SJSA1 (cell line): Measurements from ENCODE around the gene FAM117A. TPM values are rescaled to one million over a fixed set of nuclear protein-coding genes. Genes with fewer than 3 reads are reported as not detected.

ENCODE experiments used
- DNase-seq, 2 experiments: peaks; one replicate each; pipeline ENCODE4 v3.0.0-alpha.2; 2015 to 2020; ENCODE audit warnings: low spot score in 2 of 2, low read depth in 1 of 2
- H3K27ac ChIP-seq: fragments of 250-450 bp; sonication (Bioruptor Pico); 2 replicates; pipeline ENCODE4 v1.5.1; 2020; ENCODE audit warnings: mild to moderate bottlenecking, moderate library complexity
- H3K27me3 ChIP-seq: fragments of 250-450 bp; sonication (Bioruptor Pico); replicated peaks from 2 replicates; pipeline ENCODE4 v1.5.1; 2020; ENCODE audit warnings: mild to moderate bottlenecking, moderate library complexity
- H3K36me3 ChIP-seq: fragments of 250-450 bp; sonication (Bioruptor Pico); 2 replicates; pipeline ENCODE4 v1.5.1; 2020; ENCODE audit warnings: mild to moderate bottlenecking
- H3K4me1 ChIP-seq: fragments of 250-450 bp; sonication (Bioruptor Pico); replicated peaks from 2 replicates; pipeline ENCODE4 v1.6.1; 2021; ENCODE audit warnings: mild to moderate bottlenecking
- H3K4me3 ChIP-seq: fragments of 250-450 bp; sonication (Bioruptor Pico); 2 replicates; pipeline ENCODE4 v1.5.1; 2020; ENCODE audit warnings: mild to moderate bottlenecking
- H3K9me3 ChIP-seq: fragments of 250-450 bp; sonication (Bioruptor Pico); replicated peaks from 2 replicates; pipeline ENCODE4 v1.5.1; 2020; ENCODE audit warnings: mild to moderate bottlenecking
- total RNA-seq: library from RNA; depleted of rRNA; stranded (reverse); fragments of >200 nt; shearing (Covaris generic); gene quantifications from 2 replicates; pipeline ENCODE4 v1.2.3, GENCODE V29; 2014

The FAM117A gene
- total RNA-seq, 1 experiment from 2014 or later, result 2.6 TPM

DNA sequence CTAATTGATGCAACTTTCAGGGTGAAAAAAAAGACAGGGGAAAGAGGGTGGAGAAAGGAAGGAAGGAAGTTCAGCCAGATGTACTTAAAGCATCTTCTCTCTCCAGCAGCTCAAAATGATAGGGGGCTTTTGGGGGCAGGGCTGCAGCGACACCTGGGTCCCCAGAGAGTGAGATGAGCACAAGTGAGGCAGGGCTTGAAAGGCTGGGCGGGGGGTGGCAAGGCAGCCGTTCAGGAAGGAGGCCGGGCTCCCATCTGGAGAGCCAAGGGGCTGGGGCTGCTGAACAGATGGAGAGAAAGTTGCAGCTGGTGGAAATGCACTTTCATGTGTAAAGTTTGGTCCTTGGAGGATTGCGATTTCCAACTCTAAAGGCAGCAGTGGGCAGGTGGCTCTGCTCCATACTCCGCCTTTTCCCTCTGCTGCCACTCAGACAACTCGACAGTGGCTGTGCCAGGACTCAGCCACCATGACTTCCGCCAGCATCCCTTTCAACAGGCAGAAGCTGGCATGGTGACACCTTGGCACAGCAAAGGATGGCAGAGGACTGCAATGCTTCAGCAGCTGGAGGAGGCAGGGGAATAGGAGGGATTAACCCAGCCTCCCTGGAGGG is 63.9 kb downstream of the FAM117A start:
- Histone ChIP-seq H3K36me3 (peaks cover 53% of the 10 kb centered on the region), H3K4me3 (no peak overlapping the region), H3K9me3 (no peaks in the 10 kb centered on the region), H3K27ac (no peak overlapping the region), H3K4me1 (no peaks in the 10 kb centered on the region; the same call in 1 of the 2 replicates), H3K27me3 (no peaks in the 10 kb centered on the region)
- no peak for DNase-seq

- no peak for DNase-seq
Measured at GRCh38 chr17:49698005-49698404, 65.9 kb downstream of the FAM117A start.

DNA sequence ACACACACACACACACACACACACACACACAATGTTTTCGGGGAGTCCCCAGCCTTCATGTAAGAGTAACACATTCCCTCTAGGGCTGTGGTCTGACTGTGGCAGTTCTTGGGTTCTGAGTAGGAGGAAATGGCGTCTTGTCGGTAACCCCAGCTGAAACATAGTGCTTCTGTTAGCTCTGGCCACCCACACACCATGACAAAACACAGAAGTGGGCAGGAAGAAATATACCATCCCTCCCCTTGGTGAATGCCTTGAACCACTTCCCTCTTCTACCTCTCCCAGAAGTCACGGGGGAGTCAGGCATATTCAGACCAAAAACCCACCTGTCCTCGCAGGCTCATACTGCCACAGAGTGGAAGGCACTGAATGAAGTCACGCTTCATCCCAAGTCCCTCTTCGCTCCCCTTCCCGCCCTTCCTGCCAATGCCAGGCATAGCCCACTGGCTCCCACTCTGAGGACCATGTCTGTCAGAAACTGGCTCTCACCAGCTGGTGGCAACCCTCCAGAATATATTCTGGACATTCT is 67.6 kb downstream of the FAM117A start:
- H3K27me3 ChIP-seq, result no peaks in the 10 kb centered on the region
- peaks cover 15% of the 10 kb centered on the region for H3K36me3 ChIP-seq
- no peak overlapping the region for H3K4me3 ChIP-seq
- no peaks in the 10 kb centered on the region for H3K9me3 ChIP-seq
- no peak overlapping the region for H3K27ac ChIP-seq
- H3K4me1 ChIP-seq, result peaks cover 6% of the 10 kb centered on the region
- DNase-seq, result no peak

More at GRCh38 chr17:49698005-49698404, 65.9 kb downstream of the FAM117A start:
- Histone ChIP-seq H3K36me3 (peaks cover 32% of the 10 kb centered on the region), H3K9me3 (no peaks in the 10 kb centered on the region), H3K4me3 (no peak overlapping the region), H3K27ac (no peak overlapping the region), H3K27me3 (no peaks in the 10 kb centered on the region), H3K4me1 (no peaks in the 10 kb centered on the region; the same call in 1 of the 2 replicates)

DNA sequence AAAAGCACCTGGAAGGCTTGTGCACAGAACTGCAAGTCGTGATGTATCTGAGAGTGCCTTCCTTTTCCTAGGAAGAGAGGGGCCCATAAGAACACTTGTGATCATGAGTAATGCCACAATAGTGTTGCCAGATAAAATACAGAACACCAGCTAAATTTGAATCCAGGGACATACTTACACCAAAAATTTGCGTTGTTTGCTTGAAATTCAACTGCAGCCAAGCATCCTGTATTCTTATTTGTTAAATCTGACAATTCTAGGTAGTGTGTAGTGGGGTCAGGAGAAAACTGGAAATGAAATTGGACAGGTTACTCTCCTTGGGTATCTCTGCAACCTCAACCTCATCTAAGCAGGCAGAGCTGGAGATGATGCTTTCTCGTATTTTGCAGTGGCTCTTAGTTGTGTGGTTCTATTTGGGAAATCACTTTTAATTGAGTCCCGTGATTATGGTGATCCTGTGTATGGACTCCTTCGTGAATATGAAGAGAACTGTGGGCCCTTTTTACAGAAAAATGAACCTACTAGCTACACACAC is 68.2 kb downstream of the FAM117A start:
- no peak for DNase-seq
- H3K9me3 ChIP-seq, result no peaks in the 10 kb centered on the region

DNA sequence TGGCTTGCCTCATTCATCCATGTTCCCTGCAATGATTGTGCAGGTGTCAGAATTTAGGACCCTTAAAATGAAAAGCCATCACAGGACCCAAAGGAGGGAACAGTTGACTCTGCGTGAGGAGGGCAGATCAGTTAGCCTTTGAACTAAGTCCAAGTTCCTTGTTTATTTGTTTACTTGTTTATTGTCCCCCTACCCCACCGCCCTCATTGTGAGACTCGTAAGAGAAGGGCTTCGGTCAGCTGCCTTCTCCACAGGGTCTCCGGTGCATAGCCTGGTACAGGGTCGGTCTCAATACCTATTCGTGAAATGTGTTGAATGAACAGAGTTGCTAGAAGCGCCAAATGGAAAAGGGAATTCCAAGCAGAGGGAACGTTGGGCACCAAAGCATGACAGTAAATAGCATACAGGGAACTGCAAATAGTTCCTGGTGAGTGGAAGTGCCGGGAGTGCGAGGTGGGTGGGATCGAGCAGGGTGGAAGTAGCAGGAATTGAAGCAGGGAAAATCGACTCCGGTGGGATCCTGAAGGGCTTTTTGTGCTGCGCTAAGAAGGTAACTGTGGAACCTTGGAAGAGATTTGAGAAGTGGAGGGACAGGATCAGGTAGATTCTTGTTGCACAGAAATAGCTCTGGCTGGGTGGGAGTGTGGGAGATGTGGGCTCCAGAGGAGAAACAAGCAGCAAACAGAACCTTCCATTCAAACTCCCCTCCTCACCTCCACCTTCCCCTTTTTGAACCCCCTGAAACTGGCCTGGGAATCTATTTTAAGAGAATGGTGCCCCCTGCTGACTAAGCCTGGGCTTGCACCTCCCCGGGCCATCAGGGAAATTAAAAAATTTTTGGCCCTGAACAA is 68.9 kb downstream of the FAM117A start:
- Histone ChIP-seq H3K27me3 (no peaks in the 10 kb centered on the region), H3K9me3 (no peaks in the 10 kb centered on the region), H3K27ac (no peak overlapping the region), H3K36me3 (peaks cover 3% of the 10 kb centered on the region), H3K4me1 (peaks cover 13% of the 10 kb centered on the region), H3K4me3 (no peak overlapping the region)
- peak; percentile 64 for DNase-seq

More for the DNA sequence above, 68.2 kb downstream of the FAM117A start:
- H3K4me1 ChIP-seq, result peaks cover 11% of the 10 kb centered on the region
- H3K36me3 ChIP-seq, result peaks cover 10% of the 10 kb centered on the region
- H3K27me3 ChIP-seq, result no peaks in the 10 kb centered on the region
- no peak overlapping the region for H3K4me3 ChIP-seq
- H3K27ac ChIP-seq, result no peak overlapping the region

GRCh38 chr17:49692751-49693150 is 71.2 kb downstream of the FAM117A start:
- no peaks in the 10 kb centered on the region for H3K27me3 ChIP-seq
- no peaks in the 10 kb centered on the region for H3K9me3 ChIP-seq
- no peak for DNase-seq

GRCh38 chr17:49691677-49692191 is 72.2 kb downstream of the FAM117A start:
- Histone ChIP-seq H3K36me3 (no peaks in the 10 kb centered on the region), H3K4me3 (no peak overlapping the region), H3K9me3 (no peaks in the 10 kb centered on the region), H3K27ac (no peak overlapping the region), H3K27me3 (no peaks in the 10 kb centered on the region), H3K4me1 (peaks cover 24% of the 10 kb centered on the region)
- no peak for DNase-seq

More at GRCh38 chr17:49692751-49693150, 71.2 kb downstream of the FAM117A start:
- Histone ChIP-seq H3K36me3 (no peaks in the 10 kb centered on the region), H3K4me3 (no peak overlapping the region), H3K4me1 (peaks cover 22% of the 10 kb centered on the region), H3K27ac (no peak overlapping the region)

- Histone ChIP-seq H3K27ac (no peak overlapping the region), H3K4me1 (peaks cover 24% of the 10 kb centered on the region), H3K27me3 (no peaks in the 10 kb centered on the region), H3K36me3 (no peaks in the 10 kb centered on the region), H3K4me3 (no peak overlapping the region), H3K9me3 (no peaks in the 10 kb centered on the region)
- peak in 1 of 2 experiments; percentile 41 for DNase-seq
Measured at GRCh38 chr17:49691086-49691676, 72.8 kb downstream of the FAM117A start.

- no peaks in the 10 kb centered on the region for H3K27me3 ChIP-seq
- DNase-seq, result no peak
- peaks cover 24% of the 10 kb centered on the region for H3K4me1 ChIP-seq
- H3K36me3 ChIP-seq, result no peaks in the 10 kb centered on the region
- no peaks in the 10 kb centered on the region for H3K9me3 ChIP-seq
- no peak overlapping the region for H3K4me3 ChIP-seq
- no peak overlapping the region for H3K27ac ChIP-seq
Measured at GRCh38 chr17:49690256-49690655, 73.7 kb downstream of the FAM117A start.

GRCh38 chr17:49688848-49689247 is 75.1 kb downstream of the FAM117A start:
- H3K9me3 ChIP-seq, result no peaks in the 10 kb centered on the region
- no peak overlapping the region for H3K27ac ChIP-seq
- peaks cover 24% of the 10 kb centered on the region for H3K4me1 ChIP-seq
- no peaks in the 10 kb centered on the region for H3K36me3 ChIP-seq
- no peak for DNase-seq
- no peaks in the 10 kb centered on the region for H3K27me3 ChIP-seq
- H3K4me3 ChIP-seq, result no peak overlapping the region

GRCh38 chr17:49687878-49688491 is 75.9 kb downstream of the FAM117A start:
- Histone ChIP-seq H3K36me3 (no peaks in the 10 kb centered on the region), H3K4me1 (peaks cover 24% of the 10 kb centered on the region), H3K27ac (0 out of 2 replicates have a peak overlapping the region, but pooled peaks have one; percentile 1), H3K4me3 (no peak overlapping the region), H3K27me3 (no peaks in the 10 kb centered on the region), H3K9me3 (no peaks in the 10 kb centered on the region)
- peak in 1 of 2 experiments; percentile 57 for DNase-seq

DNA sequence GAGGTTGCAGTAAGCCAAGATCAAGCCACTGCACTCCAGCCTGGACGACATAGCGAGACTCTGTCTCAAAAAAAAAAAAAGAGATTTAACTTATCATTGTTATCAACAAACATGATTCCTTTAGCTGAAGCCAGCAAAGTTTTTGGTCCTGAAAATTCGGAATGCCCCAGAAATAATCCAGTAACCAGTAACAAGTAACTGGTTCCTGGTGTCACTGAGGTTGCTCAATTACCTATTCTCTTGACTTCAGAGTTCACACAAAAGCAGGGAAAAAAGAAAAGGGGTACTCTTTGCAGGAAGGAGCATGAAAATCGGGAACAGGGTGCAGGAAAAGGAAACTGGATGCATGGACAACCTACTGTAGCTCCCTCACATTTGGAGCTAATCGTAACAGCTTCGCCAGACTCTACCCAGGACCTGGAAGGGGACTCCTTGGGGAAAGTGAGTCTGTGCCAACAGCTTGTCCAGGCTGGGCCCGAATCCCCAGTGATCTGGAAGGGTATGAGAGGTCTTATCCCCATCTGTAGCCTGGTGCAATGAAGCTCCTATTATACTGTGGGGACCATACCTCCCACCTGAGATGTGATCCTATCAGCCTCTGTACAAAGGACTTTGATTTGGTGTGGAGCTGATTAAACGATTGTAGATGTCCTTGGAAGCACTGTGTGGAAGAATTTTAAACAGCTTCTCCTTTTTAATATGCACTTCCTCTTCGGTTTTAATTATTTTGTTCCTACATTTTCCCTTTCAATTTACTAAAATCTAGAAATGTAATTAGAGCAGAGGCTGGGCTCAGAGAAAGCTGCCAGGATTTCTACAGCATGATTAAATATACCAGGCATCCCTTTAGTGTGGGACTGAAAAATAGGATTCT is 82.6 kb downstream of the FAM117A start:
- no peaks in the 10 kb centered on the region; the same call in 1 of the 2 replicates for H3K9me3 ChIP-seq

More for the DNA sequence above, 82.6 kb downstream of the FAM117A start:
- H3K27ac ChIP-seq, result no peak overlapping the region
- peaks cover 11% of the 10 kb centered on the region for H3K4me1 ChIP-seq
- no peak overlapping the region for H3K4me3 ChIP-seq
- no peak for DNase-seq
- H3K36me3 ChIP-seq, result no peaks in the 10 kb centered on the region
- H3K27me3 ChIP-seq, result no peaks in the 10 kb centered on the region
